A549 (cell line): ENCODE measurements around the gene AMFR.

Experiments
- MAZ ChIP-seq: fragments of 150-350 bp; IDR thresholded peaks from 2 replicates; pipeline ENCODE4 v1.6.1; 2014; ENCODE audit warnings: antibody characterized with exemption, low read depth, low read length, borderline replicate concordance
- POLR2AphosphoS2 ChIP-seq: conservative IDR thresholded peaks from 2 replicates; pipeline ENCODE4 v1.6.1; 2012; ENCODE audit warnings: low read length, improper control_type of control experiment, inconsistent platforms
- RFX5 ChIP-seq: fragments of 450-650 bp; IDR thresholded peaks from 2 replicates; pipeline ENCODE4 v1.7.1; 2014; ENCODE audit warnings: antibody characterized with exemption, mild to moderate bottlenecking, moderate library complexity
- TF ChIP-seq, protein P1 (sequence below): fragments of 450-650 bp; IDR thresholded peaks from 2 replicates; pipeline ENCODE4 v1.6.1; 2014; ENCODE audit warnings: antibody characterized with exemption
- TF ChIP-seq, protein P2 (sequence below): fragments of >200 bp; sonication (Bioruptor Twin); formaldehyde crosslinking; IDR thresholded peaks from 3 replicates; pipeline ENCODE4 v1.6.1; 2016

DNA sequence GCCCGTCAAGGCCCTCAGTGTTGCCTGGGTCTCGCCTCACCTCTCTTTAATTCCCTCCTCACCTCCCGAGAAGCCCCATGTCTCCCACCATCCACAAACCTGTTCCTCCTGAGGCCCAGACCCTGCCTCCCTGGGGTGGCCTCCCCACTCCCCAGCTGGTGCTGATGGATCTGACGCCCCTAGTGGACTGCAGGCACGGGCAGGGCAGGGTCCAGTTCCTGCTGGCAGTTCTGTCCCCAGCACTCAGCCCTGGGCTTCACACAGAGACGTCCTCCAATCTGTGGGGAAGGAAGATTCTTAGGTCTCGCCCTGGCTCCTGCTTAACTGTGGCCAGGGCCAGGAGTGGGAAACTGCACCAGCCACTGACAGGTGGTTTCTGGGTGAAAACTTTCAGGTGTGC, 108.8 kb downstream of the AMFR start:
- TF ChIP-seq RFX5 (no peak), POLR2AphosphoS2 (no peak), MAZ (no peak)
- TF ChIP-seq, protein P1, sequence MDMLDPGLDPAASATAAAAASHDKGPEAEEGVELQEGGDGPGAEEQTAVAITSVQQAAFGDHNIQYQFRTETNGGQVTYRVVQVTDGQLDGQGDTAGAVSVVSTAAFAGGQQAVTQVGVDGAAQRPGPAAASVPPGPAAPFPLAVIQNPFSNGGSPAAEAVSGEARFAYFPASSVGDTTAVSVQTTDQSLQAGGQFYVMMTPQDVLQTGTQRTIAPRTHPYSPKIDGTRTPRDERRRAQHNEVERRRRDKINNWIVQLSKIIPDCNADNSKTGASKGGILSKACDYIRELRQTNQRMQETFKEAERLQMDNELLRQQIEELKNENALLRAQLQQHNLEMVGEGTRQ: no peak
- TF ChIP-seq, protein P2, sequence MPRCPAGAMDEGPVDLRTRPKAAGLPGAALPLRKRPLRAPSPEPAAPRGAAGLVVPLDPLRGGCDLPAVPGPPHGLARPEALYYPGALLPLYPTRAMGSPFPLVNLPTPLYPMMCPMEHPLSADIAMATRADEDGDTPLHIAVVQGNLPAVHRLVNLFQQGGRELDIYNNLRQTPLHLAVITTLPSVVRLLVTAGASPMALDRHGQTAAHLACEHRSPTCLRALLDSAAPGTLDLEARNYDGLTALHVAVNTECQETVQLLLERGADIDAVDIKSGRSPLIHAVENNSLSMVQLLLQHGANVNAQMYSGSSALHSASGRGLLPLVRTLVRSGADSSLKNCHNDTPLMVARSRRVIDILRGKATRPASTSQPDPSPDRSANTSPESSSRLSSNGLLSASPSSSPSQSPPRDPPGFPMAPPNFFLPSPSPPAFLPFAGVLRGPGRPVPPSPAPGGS: no peak
